Trophoblast cell (in vitro differentiated cells and primary cell): ENCODE measurements around the gene MYH7B.

Experiments used
- DNase-seq, 2 donors: peaks; one replicate each; pipeline ENCODE4 v3.0.0-alpha.2; 2016
- H2AFZ ChIP-seq: 2 replicates; pipeline ENCODE4 v1.6.1; 2013; ENCODE audit warnings: low read length, moderate library complexity, mild to moderate bottlenecking; ENCODE audit not compliant: insufficient read depth, poor library complexity
- H2AK5ac ChIP-seq: 2 replicates; pipeline ENCODE4 v1.6.1; 2013; ENCODE audit warnings: mild to moderate bottlenecking, low read length
- H2BK120ac ChIP-seq: 2 replicates; pipeline ENCODE4 v1.6.1; 2013; ENCODE audit warnings: low read length, mild to moderate bottlenecking, moderate library complexity; ENCODE audit not compliant: insufficient read depth, poor library complexity
- H2BK12ac ChIP-seq: 2 replicates; pipeline ENCODE4 v1.6.1; 2013; ENCODE audit warnings: mild to moderate bottlenecking, low read length, moderate library complexity
- H2BK5ac ChIP-seq: 2 replicates; pipeline ENCODE4 v1.6.1; 2013; ENCODE audit warnings: low read length, low read depth, moderate library complexity, mild to moderate bottlenecking; ENCODE audit not compliant: poor library complexity
- H3K14ac ChIP-seq: 2 replicates; pipeline ENCODE4 v1.6.1; 2013; ENCODE audit warnings: mild to moderate bottlenecking, low read length
- H3K18ac ChIP-seq: 2 replicates; pipeline ENCODE4 v1.6.1; 2013; ENCODE audit warnings: mild to moderate bottlenecking, low read length
- H3K23ac ChIP-seq: 2 replicates; pipeline ENCODE4 v1.6.1; 2013; ENCODE audit warnings: low read length
- H3K27ac ChIP-seq: 2 replicates; pipeline ENCODE4 v1.5.1; 2013; ENCODE audit warnings: low read depth, mild to moderate bottlenecking, inconsistent platforms, low read length, moderate library complexity
- H3K27me3 ChIP-seq: 2 replicates; pipeline ENCODE4 v1.6.1; 2013; ENCODE audit warnings: inconsistent platforms, mild to moderate bottlenecking, low read length, moderate library complexity; ENCODE audit not compliant: insufficient read depth
- H3K36me3 ChIP-seq, 2 experiments: 1 replicate in 1 of 2; 2 replicates in 1 of 2; pipeline ENCODE4 v1.6.1; 2013; ENCODE audit warnings: low read length in 2 of 2, mild to moderate bottlenecking in 2 of 2, moderate library complexity in 1 of 2; ENCODE audit not compliant: insufficient read depth in 2 of 2, control insufficient read depth in 1 of 2
- H3K4ac ChIP-seq: 2 replicates; pipeline ENCODE4 v1.6.1; 2013; ENCODE audit warnings: low read depth, mild to moderate bottlenecking, low read length, moderate library complexity
- H3K4me1 ChIP-seq, 2 experiments: 1 replicate in 1 of 2; 2 replicates in 1 of 2; pipeline ENCODE4 v1.6.1; 2013; ENCODE audit warnings: low read length in 2 of 2, mild to moderate bottlenecking in 2 of 2, moderate library complexity in 1 of 2; ENCODE audit not compliant: insufficient read depth in 2 of 2, control insufficient read depth in 1 of 2
- H3K4me2 ChIP-seq: 2 replicates; pipeline ENCODE4 v1.6.1; 2013; ENCODE audit warnings: inconsistent platforms, mild to moderate bottlenecking, low read length, moderate library complexity
- H3K4me3 ChIP-seq: 2 replicates; pipeline ENCODE4 v1.5.1; 2013; ENCODE audit warnings: mild to moderate bottlenecking, low read depth, low read length, inconsistent platforms
- H3K79me1 ChIP-seq: one replicate; pipeline ENCODE4 v1.6.1; 2013; ENCODE audit warnings: low read length
- H3K79me2 ChIP-seq: 2 replicates; pipeline ENCODE4 v1.6.1; 2013; ENCODE audit warnings: low read length, mild to moderate bottlenecking; ENCODE audit not compliant: control insufficient read depth, insufficient read depth, poor library complexity
- H3K9ac ChIP-seq: 2 replicates; pipeline ENCODE4 v1.6.1; 2013; ENCODE audit warnings: mild to moderate bottlenecking, low read length
- H3K9me3 ChIP-seq: 2 replicates; pipeline ENCODE4 v1.6.1; 2013; ENCODE audit warnings: low read depth, mild to moderate bottlenecking, control low read depth, inconsistent platforms, low read length; ENCODE audit not compliant: insufficient read depth
- H4K12ac ChIP-seq: 2 replicates; pipeline ENCODE4 v1.6.1; 2013; ENCODE audit warnings: low read depth, mild to moderate bottlenecking, low read length, moderate library complexity
- H4K8ac ChIP-seq: 2 replicates; pipeline ENCODE4 v1.6.1; 2013; ENCODE audit warnings: low read depth, mild to moderate bottlenecking, low read length, moderate library complexity
- H4K91ac ChIP-seq: one replicate; pipeline ENCODE4 v1.6.1; 2013; ENCODE audit warnings: low read depth, mild to moderate bottlenecking, low read length, moderate library complexity
- WGBS: extraction: QIAGEN DNeasy Blood & Tissue Kit; methylation state at CpG from one replicate; pipeline ENCODE4 v1.1.7; 2013; ENCODE audit warnings: missing lambda C conversion rate; ENCODE audit not compliant: insufficient read length, insufficient coverage; ENCODE audit errors: extremely low coverage; 5-methylcytosine and 5-hydroxymethylcytosine counted together

The MYH7B gene

GRCh38 chr20:34980543-34981233 lies 25.0 kb downstream of the MYH7B start:
- Histone ChIP-seq H2AFZ (no peak overlapping the region), H2BK5ac (no peak overlapping the region), H3K79me1 (no peaks in the 10 kb centered on the region), H2BK12ac (no peak overlapping the region), H3K79me2 (no peaks in the 10 kb centered on the region), H3K9ac (no peak overlapping the region), H3K14ac (no peak overlapping the region), H3K4me3 (no peak overlapping the region), H2AK5ac (no peak overlapping the region), H3K36me3 (no peaks in the 10 kb centered on the region), H3K18ac (no peak overlapping the region), H4K12ac (no peak overlapping the region), H3K9me3 (peaks cover 4% of the 10 kb centered on the region), H3K4ac (no peak overlapping the region), H3K4me1 (peaks cover 0 to 2% of the 10 kb centered on the region in 2 experiments), H4K91ac (no peak overlapping the region), H2BK120ac (no peak overlapping the region), H4K8ac (no peak overlapping the region), H3K23ac (no peak overlapping the region), H3K27me3 (no peaks in the 10 kb centered on the region), H3K4me2 (no peak overlapping the region), H3K27ac (no peak overlapping the region)
- DNase-seq, result no peak
- WGBS, result no CpG with 5 or more reads among the region's 22 CpGs

GRCh38 chr20:34982270-34983088 lies 26.8 kb downstream of the MYH7B start:
- Histone ChIP-seq H2AFZ (no peak overlapping the region), H3K18ac (no peak overlapping the region), H3K4me1 (peaks cover 0 to 2% of the 10 kb centered on the region in 2 experiments), H3K9me3 (peaks cover 4% of the 10 kb centered on the region), H3K23ac (no peak overlapping the region), H3K9ac (no peak overlapping the region), H3K27me3 (no peaks in the 10 kb centered on the region), H3K4me2 (no peak overlapping the region), H4K91ac (no peak overlapping the region), H3K4ac (no peak overlapping the region), H4K8ac (no peak overlapping the region), H3K36me3 (no peaks in the 10 kb centered on the region), H3K27ac (no peak overlapping the region), H2BK120ac (no peak overlapping the region), H3K79me2 (no peaks in the 10 kb centered on the region), H2AK5ac (no peak overlapping the region), H2BK5ac (no peak overlapping the region), H3K4me3 (no peak overlapping the region), H4K12ac (no peak overlapping the region), H3K79me1 (no peaks in the 10 kb centered on the region), H2BK12ac (no peak overlapping the region), H3K14ac (no peak overlapping the region)
- 100% methylated on average over 1 of the region's 21 CpGs for WGBS
- DNase-seq, result no peak

- H3K27me3 ChIP-seq, result no peaks in the 10 kb centered on the region
- no peak overlapping the region for H4K91ac ChIP-seq
- no peak overlapping the region for H3K23ac ChIP-seq
- WGBS, result no CpG with 5 or more reads among the region's 5 CpGs
- no peak overlapping the region for H4K12ac ChIP-seq
- no peak overlapping the region for H3K9ac ChIP-seq
- no peak overlapping the region for H2BK120ac ChIP-seq
- H3K79me2 ChIP-seq, result no peaks in the 10 kb centered on the region
- H2AFZ ChIP-seq, result no peak overlapping the region
- H2BK12ac ChIP-seq, result no peak overlapping the region
- H2AK5ac ChIP-seq, result no peak overlapping the region
- H3K27ac ChIP-seq, result no peak overlapping the region
- no peaks in the 10 kb centered on the region for H3K79me1 ChIP-seq
- no peak overlapping the region for H3K14ac ChIP-seq
- H3K18ac ChIP-seq, result no peak overlapping the region
- no peaks in the 10 kb centered on the region for H3K36me3 ChIP-seq
- H3K4me2 ChIP-seq, result no peak overlapping the region
- no peaks in the 10 kb centered on the region for H3K4me1 ChIP-seq
- no peak overlapping the region for H3K4me3 ChIP-seq
- peaks cover 4% of the 10 kb centered on the region for H3K9me3 ChIP-seq
- no peak overlapping the region for H4K8ac ChIP-seq
- no peak overlapping the region for H2BK5ac ChIP-seq
- no peak for DNase-seq
- H3K4ac ChIP-seq, result no peak overlapping the region
Measured at GRCh38 chr20:34983089-34983820, 27.6 kb downstream of the MYH7B start.

- no peak for DNase-seq
- Histone ChIP-seq H2AK5ac (no peak overlapping the region), H3K23ac (no peak overlapping the region), H4K91ac (no peak overlapping the region), H3K4me3 (no peak overlapping the region), H3K79me2 (no peaks in the 10 kb centered on the region), H3K36me3 (peaks cover 0 to under 1% of the 10 kb centered on the region in 2 experiments), H2BK12ac (no peak overlapping the region), H4K12ac (no peak overlapping the region), H3K14ac (no peak overlapping the region), H3K9me3 (peaks cover 4% of the 10 kb centered on the region), H3K18ac (no peak overlapping the region), H2BK5ac (no peak overlapping the region), H3K4ac (no peak overlapping the region), H3K27ac (no peak overlapping the region), H2BK120ac (no peak overlapping the region), H3K4me1 (no peaks in the 10 kb centered on the region), H2AFZ (no peak overlapping the region), H3K4me2 (no peak overlapping the region), H3K27me3 (no peaks in the 10 kb centered on the region), H3K9ac (no peak overlapping the region), H3K79me1 (no peaks in the 10 kb centered on the region), H4K8ac (no peak overlapping the region)
- no CpG with 5 or more reads among the region's 14 CpGs for WGBS
Measured at GRCh38 chr20:34983995-34984735, 28.5 kb downstream of the MYH7B start.
